Transverse colon (tissue), 4 donors: ENCODE results near the gene WDHD1.

Source experiments
- POLR2A ChIP-seq: fragments of 450-650 bp; IDR thresholded peaks from one replicate; pipeline ENCODE4 v1.6.1; 2016; ENCODE audit warnings: antibody characterized with exemption, mild to moderate bottlenecking, moderate library complexity
- POLR2AphosphoS5 ChIP-seq, 3 donors: sonication (generic); formaldehyde crosslinking; IDR thresholded peaks; one replicate each; pipeline ENCODE4 v1.6.1; 2016; ENCODE audit warnings: antibody characterized with exemption in 3 of 3
- TF ChIP-seq, protein P1 (sequence below), 5 experiments: fragments of 200-600 bp in 3 of 5; fragments of 450-650 bp in 2 of 5; sonication (generic) in 3 of 5; IDR thresholded peaks; 1 replicate in 2 of 5; 2 replicates in 3 of 5; pipeline ENCODE4 v1.5.1; 2016 to 2017; ENCODE audit warnings: antibody characterized with exemption in 5 of 5, inconsistent platforms in 3 of 5, mild to moderate bottlenecking in 2 of 5, moderate library complexity in 1 of 5

DNA sequence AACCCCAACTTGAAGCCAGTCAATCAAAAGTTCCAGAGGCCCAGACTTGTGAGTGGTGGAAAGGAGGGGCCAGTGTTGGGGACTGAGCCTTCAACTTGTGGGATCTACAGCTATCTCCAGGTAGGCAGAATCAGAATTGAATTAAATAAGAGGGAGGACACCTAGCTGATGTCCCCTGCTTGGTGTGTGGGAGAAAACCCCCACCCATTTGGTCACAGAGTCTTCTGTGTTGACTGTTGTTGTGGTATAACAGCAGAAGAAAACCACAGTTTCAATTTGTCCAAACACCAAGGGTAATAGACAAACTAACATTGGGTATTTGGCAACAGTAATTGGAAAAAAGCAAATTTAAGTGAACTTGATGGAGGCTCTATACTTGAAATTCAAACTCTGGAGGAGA lies 120.8 kb downstream of the WDHD1 start:
- TF ChIP-seq, protein P1, sequence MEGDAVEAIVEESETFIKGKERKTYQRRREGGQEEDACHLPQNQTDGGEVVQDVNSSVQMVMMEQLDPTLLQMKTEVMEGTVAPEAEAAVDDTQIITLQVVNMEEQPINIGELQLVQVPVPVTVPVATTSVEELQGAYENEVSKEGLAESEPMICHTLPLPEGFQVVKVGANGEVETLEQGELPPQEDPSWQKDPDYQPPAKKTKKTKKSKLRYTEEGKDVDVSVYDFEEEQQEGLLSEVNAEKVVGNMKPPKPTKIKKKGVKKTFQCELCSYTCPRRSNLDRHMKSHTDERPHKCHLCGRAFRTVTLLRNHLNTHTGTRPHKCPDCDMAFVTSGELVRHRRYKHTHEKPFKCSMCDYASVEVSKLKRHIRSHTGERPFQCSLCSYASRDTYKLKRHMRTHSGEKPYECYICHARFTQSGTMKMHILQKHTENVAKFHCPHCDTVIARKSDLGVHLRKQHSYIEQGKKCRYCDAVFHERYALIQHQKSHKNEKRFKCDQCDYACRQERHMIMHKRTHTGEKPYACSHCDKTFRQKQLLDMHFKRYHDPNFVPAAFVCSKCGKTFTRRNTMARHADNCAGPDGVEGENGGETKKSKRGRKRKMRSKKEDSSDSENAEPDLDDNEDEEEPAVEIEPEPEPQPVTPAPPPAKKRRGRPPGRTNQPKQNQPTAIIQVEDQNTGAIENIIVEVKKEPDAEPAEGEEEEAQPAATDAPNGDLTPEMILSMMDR (IDR thresholded peaks at IDR 0.05): no peak
- no peak for TF ChIP-seq POLR2AphosphoS5 (IDR thresholded peaks at IDR 0.05)
- TF ChIP-seq POLR2A: no peak
